Activated CD4-positive, alpha-beta memory T cell treated with anti-CD3 and anti-CD28 coated beads, Interleukin-2, amount 10 ng/mL, durations not matched to agents 7 days and 5 days (primary cell): Measurements from ENCODE around the gene EFHC2. TPM values are rescaled to one million over a fixed set of nuclear protein-coding genes. Genes with fewer than 3 reads are reported as not detected.

ENCODE experiments used
- CTCF ChIA-PET: fragments of 350-600 bp; sonication (Branson Sonifier 250); formaldehyde crosslinking; loops from one replicate; lab custom pipeline; 2021; ENCODE audit warnings: antibody characterized with exemption, inconsistent platforms; lab: Charles Lee
- POLR2A ChIA-PET: fragments of 350-600 bp; sonication (Branson Sonifier 250); formaldehyde crosslinking; loops from one replicate; lab custom pipeline; 2021; ENCODE audit warnings: antibody characterized with exemption; lab: Charles Lee
- DNase-seq: peaks from one replicate; pipeline ENCODE4 v3.0.0-alpha.2; 2020
- H3K27ac Mint-ChIP-seq: one replicate; pipeline ENCODE4 v1.8.0; 2021; ENCODE audit warnings: mild to moderate bottlenecking, mixed read lengths
- H3K27me3 Mint-ChIP-seq: one replicate; pipeline ENCODE4 v1.8.0; 2021; ENCODE audit warnings: mixed read lengths
- H3K36me3 Mint-ChIP-seq: one replicate; pipeline ENCODE4 v1.8.0; 2021; ENCODE audit warnings: low read depth, mixed read lengths
- H3K4me1 Mint-ChIP-seq: one replicate; pipeline ENCODE4 v1.8.0; 2021; ENCODE audit warnings: mixed read lengths
- H3K4me3 Mint-ChIP-seq: one replicate; pipeline ENCODE4 v1.8.0; 2021; ENCODE audit warnings: mild to moderate bottlenecking, mixed read lengths
- H3K9me3 Mint-ChIP-seq: one replicate; pipeline ENCODE4 v1.8.0; 2021; ENCODE audit warnings: mixed read lengths
- total RNA-seq, 2 experiments: library from RNA; stranded (reverse); gene quantifications; one replicate each; pipeline ENCODE4 v1.2.3, GENCODE V29; 2021

The EFHC2 gene
- total RNA-seq, 2 experiments from 2014 or later = 0.63 TPM

GRCh38 chrX:44317181-44317580, 26.3 kb downstream of the EFHC2 start:
- no peak overlapping the region for H3K27ac Mint-ChIP-seq
- ChIA-PET CTCF (no interaction called here), POLR2A (no interaction called here)
- no peaks in the 10 kb centered on the region for H3K9me3 Mint-ChIP-seq
- H3K4me1 Mint-ChIP-seq = peaks cover 11% of the 10 kb centered on the region
- H3K36me3 Mint-ChIP-seq = no peaks in the 10 kb centered on the region
- no peak for DNase-seq
- no peak overlapping the region for H3K4me3 Mint-ChIP-seq
- H3K27me3 Mint-ChIP-seq = no peaks in the 10 kb centered on the region

GRCh38 chrX:44314808-44315207, 28.7 kb downstream of the EFHC2 start:
- no peak overlapping the region for H3K4me3 Mint-ChIP-seq
- H3K36me3 Mint-ChIP-seq = no peaks in the 10 kb centered on the region
- H3K9me3 Mint-ChIP-seq = no peaks in the 10 kb centered on the region
- POLR2A ChIA-PET = no interaction called here
- no peak overlapping the region for H3K27ac Mint-ChIP-seq
- DNase-seq = no peak
- CTCF ChIA-PET = no interaction called here
- H3K4me1 Mint-ChIP-seq = peaks cover 11% of the 10 kb centered on the region
- H3K27me3 Mint-ChIP-seq = no peaks in the 10 kb centered on the region

GRCh38 chrX:44314259-44314734, 29.2 kb downstream of the EFHC2 start:
- H3K27me3 Mint-ChIP-seq = no peaks in the 10 kb centered on the region
- ChIA-PET POLR2A (no interaction called here), CTCF (no interaction called here)
- peaks cover 11% of the 10 kb centered on the region for H3K4me1 Mint-ChIP-seq
- H3K27ac Mint-ChIP-seq = no peak overlapping the region
- no peaks in the 10 kb centered on the region for H3K9me3 Mint-ChIP-seq
- no peak for DNase-seq
- no peaks in the 10 kb centered on the region for H3K36me3 Mint-ChIP-seq
- no peak overlapping the region for H3K4me3 Mint-ChIP-seq

- ChIA-PET CTCF (no interaction called here), POLR2A (no interaction called here)
- H3K36me3 Mint-ChIP-seq = no peaks in the 10 kb centered on the region
- no peak overlapping the region for H3K4me3 Mint-ChIP-seq
- H3K27me3 Mint-ChIP-seq = no peaks in the 10 kb centered on the region
- no peak for DNase-seq
- H3K27ac Mint-ChIP-seq = no peak overlapping the region
- peaks cover 11% of the 10 kb centered on the region for H3K4me1 Mint-ChIP-seq
- no peaks in the 10 kb centered on the region for H3K9me3 Mint-ChIP-seq
These were observed 31.1 kb downstream of the EFHC2 start for GRCh38 chrX:44312421-44312820.

GRCh38 chrX:44310227-44310626, 33.2 kb downstream of the EFHC2 start:
- H3K27ac Mint-ChIP-seq = no peak overlapping the region
- CTCF ChIA-PET = no interaction called here

GRCh38 chrX:44308869-44309268, 34.6 kb downstream of the EFHC2 start:
- H3K27ac Mint-ChIP-seq = no peak overlapping the region
- H3K4me3 Mint-ChIP-seq = no peak overlapping the region
- H3K36me3 Mint-ChIP-seq = no peaks in the 10 kb centered on the region
- ChIA-PET POLR2A (no interaction called here), CTCF (no interaction called here)
- no peaks in the 10 kb centered on the region for H3K9me3 Mint-ChIP-seq
- DNase-seq = no peak
- peaks cover 1% of the 10 kb centered on the region for H3K4me1 Mint-ChIP-seq
- no peaks in the 10 kb centered on the region for H3K27me3 Mint-ChIP-seq

More at GRCh38 chrX:44310227-44310626, 33.2 kb downstream of the EFHC2 start:
- DNase-seq = no peak
- peaks cover 11% of the 10 kb centered on the region for H3K4me1 Mint-ChIP-seq
- POLR2A ChIA-PET = no interaction called here
- no peaks in the 10 kb centered on the region for H3K36me3 Mint-ChIP-seq
- no peaks in the 10 kb centered on the region for H3K27me3 Mint-ChIP-seq
- H3K9me3 Mint-ChIP-seq = no peaks in the 10 kb centered on the region
- H3K4me3 Mint-ChIP-seq = no peak overlapping the region

- no peak overlapping the region for H3K4me3 Mint-ChIP-seq
- no peaks in the 10 kb centered on the region for H3K4me1 Mint-ChIP-seq
- ChIA-PET POLR2A (no interaction called here), CTCF (no interaction called here)
- DNase-seq = no peak
- no peak overlapping the region for H3K27ac Mint-ChIP-seq
- H3K9me3 Mint-ChIP-seq = no peaks in the 10 kb centered on the region
- H3K27me3 Mint-ChIP-seq = no peaks in the 10 kb centered on the region
- H3K36me3 Mint-ChIP-seq = no peaks in the 10 kb centered on the region
These were observed 37.1 kb downstream of the EFHC2 start for GRCh38 chrX:44306356-44306755.

- ChIA-PET POLR2A (no interaction called here), CTCF (no interaction called here)
- H3K27me3 Mint-ChIP-seq = no peaks in the 10 kb centered on the region
- H3K27ac Mint-ChIP-seq = no peak overlapping the region
- no peak overlapping the region for H3K4me3 Mint-ChIP-seq
- no peaks in the 10 kb centered on the region for H3K9me3 Mint-ChIP-seq
- H3K36me3 Mint-ChIP-seq = no peaks in the 10 kb centered on the region
- no peaks in the 10 kb centered on the region for H3K4me1 Mint-ChIP-seq
- DNase-seq = no peak
These were observed 37.6 kb downstream of the EFHC2 start for GRCh38 chrX:44305921-44306320.

GRCh38 chrX:44303119-44303518, 40.4 kb downstream of the EFHC2 start:
- Mint-ChIP-seq H3K36me3 (no peaks in the 10 kb centered on the region), H3K4me3 (no peak overlapping the region), H3K27me3 (no peaks in the 10 kb centered on the region), H3K27ac (no peak overlapping the region), H3K4me1 (no peaks in the 10 kb centered on the region), H3K9me3 (no peaks in the 10 kb centered on the region)
- ChIA-PET POLR2A (no interaction called here), CTCF (no interaction called here)
- no peak for DNase-seq

GRCh38 chrX:44299177-44299576, 44.3 kb downstream of the EFHC2 start:
- CTCF ChIA-PET = no interaction called here
- POLR2A ChIA-PET = no interaction called here
- no peak overlapping the region for H3K27ac Mint-ChIP-seq
- H3K4me1 Mint-ChIP-seq = no peaks in the 10 kb centered on the region
- H3K9me3 Mint-ChIP-seq = no peaks in the 10 kb centered on the region
- no peak for DNase-seq
- H3K36me3 Mint-ChIP-seq = no peaks in the 10 kb centered on the region
- no peak overlapping the region for H3K4me3 Mint-ChIP-seq
- H3K27me3 Mint-ChIP-seq = no peaks in the 10 kb centered on the region

- Mint-ChIP-seq H3K27me3 (no peaks in the 10 kb centered on the region), H3K36me3 (no peaks in the 10 kb centered on the region), H3K4me1 (no peaks in the 10 kb centered on the region), H3K4me3 (no peak overlapping the region), H3K9me3 (no peaks in the 10 kb centered on the region), H3K27ac (no peak overlapping the region)
- ChIA-PET POLR2A (no interaction called here), CTCF (no interaction called here)
- DNase-seq = no peak
These were observed 51.9 kb downstream of the EFHC2 start for GRCh38 chrX:44291468-44292092.

- H3K27ac Mint-ChIP-seq = no peak overlapping the region
- H3K36me3 Mint-ChIP-seq = no peaks in the 10 kb centered on the region
- H3K9me3 Mint-ChIP-seq = no peaks in the 10 kb centered on the region
- CTCF ChIA-PET = no interaction called here
- H3K4me3 Mint-ChIP-seq = no peak overlapping the region
- POLR2A ChIA-PET = no interaction called here
- H3K27me3 Mint-ChIP-seq = no peaks in the 10 kb centered on the region
- no peaks in the 10 kb centered on the region for H3K4me1 Mint-ChIP-seq
- DNase-seq = no peak
These were observed 52.8 kb downstream of the EFHC2 start for GRCh38 chrX:44290718-44291117.

- Mint-ChIP-seq H3K36me3 (no peaks in the 10 kb centered on the region), H3K9me3 (no peaks in the 10 kb centered on the region), H3K4me1 (no peaks in the 10 kb centered on the region), H3K27ac (no peak overlapping the region), H3K27me3 (no peaks in the 10 kb centered on the region), H3K4me3 (no peak overlapping the region)
- ChIA-PET CTCF (no interaction called here), POLR2A (no interaction called here)
- DNase-seq = no peak
These were observed 60.7 kb downstream of the EFHC2 start for GRCh38 chrX:44282753-44283152.

GRCh38 chrX:44280116-44280515, 63.4 kb downstream of the EFHC2 start:
- Mint-ChIP-seq H3K36me3 (no peaks in the 10 kb centered on the region), H3K27ac (no peak overlapping the region), H3K4me1 (peaks cover 2% of the 10 kb centered on the region), H3K27me3 (no peaks in the 10 kb centered on the region), H3K4me3 (no peak overlapping the region), H3K9me3 (no peaks in the 10 kb centered on the region)
- POLR2A ChIA-PET = interaction anchor here (0.7 kb wide), 1 partner anchor 657 kb away, joined by 3 read pairs; no protein-coding TSS in a partner anchor
- DNase-seq = no peak
- CTCF ChIA-PET = no interaction called here
